Cerebellar nuclear complex (tissue), 1 donor: ENCODE results near the gene PAPPA.

Experiments
- DNase-seq, 2 experiments: peaks; one replicate each; lab custom pipeline; 2025; lab: John Stamatoyannopoulos, UW

PAPPA gene

DNA sequence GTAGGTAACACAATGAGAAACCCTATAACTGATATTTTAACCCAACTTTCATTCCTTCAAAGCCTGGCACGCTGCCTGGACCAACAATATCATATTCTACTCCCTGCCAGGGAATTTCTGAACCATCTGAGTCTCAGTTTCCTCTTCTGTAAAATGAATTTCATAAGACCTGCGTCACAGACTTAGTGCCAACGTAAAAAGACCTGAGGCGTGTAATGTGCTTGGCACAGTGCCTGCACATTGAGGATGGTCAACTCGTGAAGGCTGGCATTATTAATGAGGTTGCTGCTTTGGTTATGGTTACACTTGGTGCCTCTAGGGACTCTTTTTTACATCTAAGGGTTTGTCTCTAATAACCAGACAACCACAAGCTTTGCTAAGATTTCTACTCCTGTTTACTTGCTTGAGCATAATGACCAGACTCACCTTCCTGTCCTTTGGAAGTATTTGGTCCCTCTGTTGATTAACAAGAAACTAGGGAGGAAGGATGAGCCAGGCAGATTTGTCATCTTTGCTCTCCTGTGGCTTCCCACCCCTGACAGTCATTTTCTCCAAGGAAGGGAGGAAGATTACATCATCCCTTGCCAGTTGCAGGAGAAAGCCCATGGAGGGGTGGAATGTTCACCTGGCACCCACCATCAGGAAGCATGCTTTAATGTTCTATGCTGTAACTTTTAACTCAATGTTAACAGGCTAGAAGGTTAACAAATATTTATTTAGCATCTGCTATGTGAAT is 79.0 kb downstream of the PAPPA start:
- DNase-seq: no peak

DNA sequence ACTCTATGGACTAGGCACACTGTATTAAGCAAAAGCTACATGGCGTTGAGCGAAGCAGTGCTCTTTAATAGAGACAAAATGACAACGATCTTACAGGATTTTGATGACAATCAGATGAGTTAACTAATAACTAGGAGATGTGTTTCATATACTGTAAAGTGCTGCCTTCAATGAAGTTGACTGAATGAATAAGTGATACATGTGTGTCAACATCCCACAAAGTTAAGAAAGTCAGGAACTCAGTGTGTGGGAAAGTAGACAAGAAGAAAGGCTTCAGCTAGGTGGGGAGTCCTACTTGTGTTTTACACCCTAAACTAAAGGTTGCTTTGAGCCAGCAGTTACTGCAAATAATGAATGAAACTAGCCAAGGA is 79.6 kb downstream of the PAPPA start:
- DNase-seq: no peak

DNA sequence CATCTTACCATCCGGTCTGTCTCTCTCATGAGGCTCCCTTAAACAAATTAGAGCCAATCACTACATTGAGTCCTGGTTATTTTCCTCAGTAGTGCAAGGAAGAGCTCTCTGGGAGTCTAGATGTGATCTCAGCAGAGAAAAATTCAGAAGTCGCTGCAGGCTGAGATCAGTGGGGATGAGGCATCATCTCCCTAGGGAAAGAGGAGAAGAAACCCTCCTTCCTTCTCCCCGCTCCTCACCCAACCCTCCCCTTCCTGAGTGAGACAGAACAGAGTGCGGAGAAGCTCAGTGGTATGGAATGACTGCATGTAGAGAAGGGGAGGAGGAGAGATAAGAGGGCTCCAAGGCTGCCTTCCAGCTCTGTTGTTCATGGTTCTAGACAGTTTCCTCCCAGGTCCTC is 80.5 kb downstream of the PAPPA start:
- DNase-seq: no peak

DNA sequence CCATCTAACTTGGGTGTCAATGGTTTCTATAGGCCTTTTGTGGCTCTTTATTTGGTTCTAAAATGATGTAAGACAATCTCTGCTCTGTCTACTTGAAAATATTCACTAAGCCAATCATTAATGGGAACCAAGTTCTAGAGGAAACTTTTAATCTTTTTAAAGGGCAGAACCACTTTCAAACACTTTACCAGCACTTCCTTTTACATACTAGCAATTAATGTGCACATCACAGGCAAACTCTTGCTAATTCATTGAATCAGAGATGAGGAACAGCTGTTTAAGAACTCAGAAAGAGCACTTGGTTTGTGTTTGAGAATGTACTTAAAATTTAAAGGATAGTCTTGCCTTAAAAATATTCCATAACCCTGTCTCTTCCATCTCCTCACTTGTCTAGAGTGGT is 83.4 kb downstream of the PAPPA start:
- no peak for DNase-seq

DNA sequence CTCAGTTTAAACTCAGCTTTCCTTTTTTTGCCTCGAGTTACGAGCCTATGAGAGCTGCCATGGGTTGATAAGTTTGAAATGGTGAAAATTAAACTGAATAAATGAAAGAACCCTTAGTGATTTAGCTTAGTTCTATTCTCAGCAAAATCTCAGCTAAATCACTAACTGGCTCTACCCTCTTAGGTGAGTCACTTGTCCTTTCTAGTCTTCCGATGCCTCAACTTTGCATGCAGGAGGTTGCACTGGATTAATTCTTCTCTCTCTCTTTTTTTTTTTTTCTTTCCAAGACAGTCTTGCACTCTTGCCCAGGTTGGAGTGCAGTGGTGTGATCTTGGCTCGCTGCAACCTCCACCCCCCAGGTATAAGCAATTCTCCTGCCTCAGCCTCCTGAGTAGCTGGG is 83.9 kb downstream of the PAPPA start:
- DNase-seq: no peak

DNA sequence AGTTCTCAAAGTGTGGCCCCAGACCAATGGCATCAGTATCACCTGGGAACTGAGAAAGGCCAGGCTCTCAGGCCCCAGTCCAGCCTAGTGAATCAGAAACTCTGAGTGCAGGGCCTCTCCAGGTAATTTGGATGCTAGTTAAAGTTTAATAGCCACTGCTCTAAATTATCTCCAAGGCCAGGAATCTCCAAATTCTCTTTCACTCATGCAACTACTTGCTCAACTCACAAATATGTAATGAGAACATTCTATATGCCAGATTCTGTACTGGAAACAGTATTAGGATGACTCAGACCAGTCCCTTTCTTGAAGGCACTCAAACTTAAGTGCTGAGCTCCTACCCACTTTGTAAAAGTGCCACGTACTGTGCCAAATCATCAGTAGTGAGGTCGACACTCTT is 84.6 kb downstream of the PAPPA start:
- DNase-seq: no peak

DNA sequence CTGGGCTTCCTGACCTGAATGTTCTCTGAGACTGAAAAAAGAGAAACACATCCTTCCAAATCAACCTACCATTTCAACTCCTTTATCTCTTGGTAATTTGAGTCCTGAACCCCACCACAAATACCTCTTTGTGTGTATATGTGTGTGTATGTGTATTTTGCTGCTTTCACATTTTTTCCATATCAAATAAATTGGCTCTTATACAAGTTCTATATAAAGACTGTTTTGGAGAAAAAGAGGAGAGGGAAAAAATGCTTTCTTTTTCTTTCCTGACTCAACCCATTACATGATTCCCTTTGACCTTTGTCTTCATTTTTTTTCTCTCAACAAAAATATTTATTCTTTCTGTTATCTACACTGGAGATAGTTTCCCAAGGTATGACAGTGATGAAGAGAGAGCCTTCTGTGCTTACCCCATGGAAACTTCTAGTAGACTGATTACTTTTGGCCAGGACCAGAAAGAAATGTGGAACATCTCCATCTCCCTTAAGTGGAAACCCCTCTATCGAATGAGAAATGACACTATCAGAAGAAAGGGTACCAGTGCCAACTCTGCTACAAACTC is 85.3 kb downstream of the PAPPA start:
- no peak for DNase-seq

DNA sequence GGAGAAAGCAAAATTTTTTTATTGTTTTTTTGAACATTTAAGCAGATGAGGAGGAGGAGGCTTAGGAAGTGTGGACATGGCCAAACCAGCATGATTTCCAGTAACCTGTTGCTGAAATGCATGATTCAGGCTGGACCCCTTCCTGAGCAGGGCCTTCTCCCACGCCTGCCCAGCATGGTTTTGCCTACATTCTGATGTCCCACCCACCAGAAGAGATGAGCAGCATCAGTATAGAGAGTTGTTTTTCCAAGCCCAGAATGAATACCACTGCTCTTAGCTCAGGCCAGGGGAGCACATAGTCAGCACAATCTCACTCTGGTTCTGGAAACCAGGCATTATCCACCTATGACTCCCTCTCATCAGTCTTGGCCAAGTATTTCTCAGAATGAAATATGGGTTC is 90.1 kb downstream of the PAPPA start:
- DNase-seq: no peak

DNA sequence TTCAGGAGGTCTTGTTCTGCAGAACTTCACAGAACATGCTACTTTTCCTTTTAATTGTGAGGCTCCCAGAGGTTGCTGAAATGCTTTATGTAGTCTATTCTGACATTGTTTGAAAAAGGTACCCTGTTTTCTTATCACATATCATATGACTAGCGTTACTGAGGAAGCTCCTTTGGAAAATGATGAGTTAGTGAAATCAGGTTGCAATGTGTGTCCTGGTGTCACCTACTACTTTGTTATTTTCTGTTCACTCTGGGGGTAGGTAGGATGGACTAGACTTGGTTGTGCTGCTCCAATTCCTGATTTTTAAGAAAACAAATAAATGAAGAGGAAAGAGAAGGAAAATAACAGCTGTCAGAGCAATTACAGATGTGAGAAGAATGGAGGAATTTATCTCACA is 93.7 kb downstream of the PAPPA start:
- DNase-seq: no peak

DNA sequence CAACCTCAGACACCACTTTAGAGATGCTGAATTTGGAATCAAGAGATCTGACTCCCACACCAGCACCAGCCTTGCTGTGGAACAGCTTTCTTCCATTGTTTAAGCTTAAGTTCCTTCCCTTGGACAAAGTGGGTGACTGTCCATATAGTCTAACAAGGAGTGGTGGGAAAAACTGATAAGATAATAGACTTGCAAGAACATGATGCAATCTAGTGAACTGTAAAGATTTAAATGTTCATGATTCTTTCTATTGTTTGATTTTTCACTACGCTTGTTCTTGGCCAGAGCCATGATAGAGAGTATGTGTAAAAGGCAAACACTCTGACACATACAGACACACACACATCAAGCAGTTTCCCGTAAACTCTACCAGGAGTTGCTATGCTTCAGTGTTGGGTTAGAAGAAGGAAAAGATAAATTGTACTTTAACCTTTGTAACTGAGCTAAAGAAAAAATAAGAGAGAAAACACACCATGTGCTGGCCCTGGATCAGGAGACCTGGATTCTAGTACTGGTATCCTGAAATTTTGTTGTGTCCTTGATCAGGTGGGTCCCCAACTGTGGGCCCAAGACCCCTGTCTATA is 94.3 kb downstream of the PAPPA start:
- DNase-seq: no peak

DNA sequence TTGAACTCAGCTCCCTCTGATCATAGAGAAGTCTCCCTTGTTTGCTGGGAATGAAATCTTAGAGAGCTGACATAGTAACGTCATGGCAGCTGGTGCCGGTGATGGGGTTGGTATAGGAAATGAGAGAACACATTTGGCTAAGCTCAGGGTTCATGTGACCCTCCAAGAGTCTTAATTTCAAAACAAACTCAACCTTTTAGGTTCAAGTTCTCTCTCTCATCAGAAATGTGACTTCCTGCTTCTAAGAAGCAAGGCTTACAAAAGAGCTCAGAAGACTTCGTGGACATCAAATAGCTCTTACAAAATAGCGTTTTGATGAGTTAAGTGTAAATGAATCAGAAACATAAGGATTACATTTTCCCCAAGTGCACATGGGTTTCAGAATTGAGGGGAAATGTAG is 97.3 kb downstream of the PAPPA start:
- no peak for DNase-seq

DNA sequence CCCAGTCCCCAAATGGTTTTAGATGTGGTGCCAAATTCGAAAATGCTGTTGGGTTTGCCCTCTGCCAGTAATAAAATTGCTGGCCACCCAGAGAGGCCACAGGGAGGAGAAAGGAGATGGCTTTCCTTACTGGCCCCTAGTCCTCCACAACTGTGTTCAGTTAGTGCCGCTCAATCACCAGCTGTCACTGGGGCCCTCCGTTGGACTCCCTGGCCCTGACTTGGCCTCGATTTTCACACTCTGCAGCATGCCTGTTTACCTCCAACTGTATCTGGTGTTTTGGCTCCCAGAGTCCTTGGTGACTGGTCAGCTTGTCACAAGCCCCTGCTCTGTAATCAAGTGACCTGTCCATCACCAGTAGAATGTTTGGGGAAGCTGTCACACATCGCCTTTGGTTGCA is 97.8 kb downstream of the PAPPA start:
- no peak for DNase-seq

DNA sequence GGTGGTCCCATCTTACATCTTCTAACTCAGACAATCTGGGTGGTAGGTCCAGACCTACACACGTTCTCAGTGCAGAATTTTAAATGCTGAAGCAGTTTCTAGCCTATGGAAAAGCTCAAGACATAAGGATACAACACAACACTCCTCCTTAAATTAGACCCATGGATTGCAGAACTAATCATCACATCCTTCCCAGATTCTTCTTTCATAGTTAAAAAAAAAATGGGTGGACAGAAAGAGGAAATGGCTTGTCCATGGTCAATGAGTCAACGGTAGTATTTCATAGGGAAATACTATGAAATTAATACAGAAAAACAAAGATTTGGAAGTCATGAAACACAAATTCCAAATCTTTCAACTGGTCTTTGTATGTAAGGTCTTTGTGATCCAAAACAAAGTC is 106.9 kb downstream of the PAPPA start:
- no peak for DNase-seq

DNA sequence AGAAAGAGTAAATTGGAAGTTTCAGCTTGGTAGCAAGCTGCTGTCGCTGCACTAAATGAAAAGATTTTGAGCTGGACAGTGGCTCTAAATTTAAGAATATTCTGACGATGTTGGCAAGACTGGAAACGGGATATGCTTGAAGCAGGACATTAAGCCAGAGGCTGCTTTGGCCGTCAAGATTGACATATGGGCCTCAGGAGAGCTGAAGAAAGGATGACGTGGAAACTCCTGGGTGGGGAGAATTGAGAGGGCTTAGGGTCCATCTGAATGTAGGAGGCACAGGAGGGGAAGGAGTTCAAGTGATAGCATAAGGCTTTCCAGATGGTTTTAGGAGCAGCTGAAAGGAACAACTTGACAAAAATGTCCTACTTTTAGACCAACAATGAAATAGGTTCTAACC is 108.9 kb downstream of the PAPPA start:
- no peak for DNase-seq

DNA sequence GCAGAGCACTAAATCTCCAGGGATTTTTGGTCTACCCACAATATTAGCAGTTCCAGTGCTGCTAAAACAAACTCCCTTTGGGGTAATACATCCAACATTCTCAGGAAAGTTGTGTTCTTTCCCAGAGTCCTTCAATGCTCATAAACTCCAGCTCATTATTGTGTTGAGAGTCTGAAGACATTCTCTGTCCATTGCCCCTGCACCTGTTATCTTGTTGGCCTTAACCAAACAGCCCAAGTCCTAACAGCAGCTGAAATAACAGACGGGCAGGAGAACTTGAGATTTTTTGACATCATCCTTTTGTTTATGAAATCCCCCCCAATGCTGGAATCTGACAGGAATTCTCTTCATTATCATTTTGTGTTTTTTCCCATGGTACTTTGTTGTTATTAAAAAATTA is 110.8 kb downstream of the PAPPA start:
- DNase-seq: no peak

DNA sequence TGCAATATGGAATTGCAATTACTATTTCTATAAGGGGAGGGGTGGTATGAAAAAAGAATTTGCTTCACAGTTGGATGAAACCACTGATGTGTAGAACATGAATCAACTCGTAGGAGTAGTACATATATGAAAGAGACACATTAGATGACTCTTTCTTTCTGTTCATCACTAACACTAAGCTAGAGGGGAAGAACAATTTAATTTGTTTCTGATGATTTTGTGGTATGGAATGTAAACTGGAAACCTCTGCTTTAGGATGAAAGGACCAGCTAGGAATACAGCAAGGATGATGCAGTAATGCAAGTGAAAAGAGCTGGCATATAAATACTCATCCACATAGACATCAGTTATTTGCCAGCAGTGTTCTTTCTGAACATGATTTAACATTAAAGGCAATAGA is 113.4 kb downstream of the PAPPA start:
- no peak for DNase-seq

DNA sequence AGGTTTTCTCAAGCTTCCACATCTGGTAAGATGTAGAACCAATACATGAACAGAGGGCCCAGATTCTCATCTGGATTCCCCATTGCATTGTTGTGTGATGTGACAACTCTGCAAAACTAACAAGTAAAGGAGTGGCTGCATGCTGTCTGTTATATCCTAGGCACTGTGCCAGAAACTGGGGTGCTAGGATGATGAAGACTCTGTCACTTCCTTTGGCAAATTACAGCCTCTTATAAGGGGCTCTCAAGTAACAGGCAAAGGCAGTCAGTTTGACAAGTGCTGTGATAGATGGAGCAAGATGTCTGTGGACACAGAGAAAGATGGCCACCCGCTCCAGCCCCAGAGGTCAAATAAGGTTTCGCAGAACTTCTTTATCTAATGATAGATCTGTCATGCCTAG is 115.7 kb downstream of the PAPPA start:
- DNase-seq: no peak

DNA sequence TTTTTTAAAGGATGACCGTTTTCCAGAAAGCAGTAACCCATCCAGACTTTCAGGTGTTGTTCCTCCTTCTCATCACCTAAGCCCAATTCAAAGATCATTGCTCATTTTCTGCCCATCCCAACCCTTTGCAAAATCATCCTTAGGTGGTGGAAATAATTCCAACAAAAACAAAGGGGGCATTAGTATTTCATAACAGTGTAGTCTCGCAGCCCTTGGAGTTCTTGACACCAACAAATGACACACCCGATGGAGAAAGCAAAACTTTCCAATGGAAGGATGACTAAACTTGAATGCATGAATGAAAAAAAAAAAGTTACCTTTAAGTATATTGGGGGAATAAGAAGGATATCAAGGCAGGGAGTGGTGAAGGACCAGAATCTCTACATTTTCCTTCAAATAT is 117.0 kb downstream of the PAPPA start:
- DNase-seq: no peak

DNA sequence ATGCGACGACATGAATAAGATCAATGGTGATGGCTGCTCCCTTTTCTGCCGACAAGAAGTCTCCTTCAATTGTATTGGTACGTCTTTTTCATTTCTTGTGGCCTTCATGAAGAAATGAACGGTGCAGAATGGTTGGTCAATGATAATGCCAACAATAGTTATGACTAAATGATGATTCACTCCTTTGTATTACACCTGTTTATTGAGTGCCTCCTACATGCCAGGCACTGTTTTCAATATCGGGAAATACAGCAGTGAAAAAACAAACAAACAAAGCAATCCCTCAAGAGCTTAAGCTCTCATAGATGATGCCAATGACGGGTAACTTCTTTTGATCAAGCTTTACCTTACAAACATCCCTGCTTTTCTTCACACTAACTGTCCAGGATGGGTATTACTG is 117.7 kb downstream of the PAPPA start:
- DNase-seq: no peak

DNA sequence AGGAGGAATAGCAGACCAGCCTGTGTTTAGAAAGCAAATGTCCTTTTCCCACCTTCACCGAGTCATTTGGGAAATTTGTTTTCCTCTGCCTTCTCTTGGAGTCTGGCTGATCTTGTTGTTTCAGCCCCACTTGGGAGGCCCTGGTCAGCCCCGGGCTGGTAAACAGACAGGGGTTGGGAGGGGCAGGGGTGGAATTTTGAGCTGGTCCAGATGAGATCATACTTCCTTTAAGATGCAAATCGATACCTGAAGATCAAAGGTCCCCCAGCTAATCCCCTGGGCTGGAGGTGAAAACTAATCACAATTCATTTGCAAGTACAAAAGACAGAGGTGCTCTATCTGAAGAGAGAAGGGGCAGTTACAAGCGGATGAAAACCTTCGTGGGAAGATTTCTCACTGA is 118.4 kb downstream of the PAPPA start:
- no peak for DNase-seq

DNA sequence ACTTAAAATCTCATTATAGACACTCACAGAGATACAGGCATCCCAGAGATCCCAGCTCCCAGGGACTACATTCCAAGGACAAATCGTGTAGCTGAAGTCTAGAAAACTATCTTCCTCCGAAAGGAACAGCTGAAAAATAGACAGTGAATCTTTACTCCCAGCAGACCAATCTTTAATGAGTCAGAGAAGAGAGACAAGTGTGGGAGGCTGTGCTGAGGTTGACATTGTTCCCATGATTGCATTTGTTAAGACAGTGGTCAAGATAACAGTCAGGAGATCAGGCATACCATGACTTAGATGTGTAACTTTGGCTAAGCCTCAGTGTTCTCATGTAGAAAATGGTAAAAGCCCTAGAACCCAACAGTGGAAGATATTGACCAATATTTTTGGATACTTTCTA is 120.7 kb downstream of the PAPPA start:
- no peak for DNase-seq

DNA sequence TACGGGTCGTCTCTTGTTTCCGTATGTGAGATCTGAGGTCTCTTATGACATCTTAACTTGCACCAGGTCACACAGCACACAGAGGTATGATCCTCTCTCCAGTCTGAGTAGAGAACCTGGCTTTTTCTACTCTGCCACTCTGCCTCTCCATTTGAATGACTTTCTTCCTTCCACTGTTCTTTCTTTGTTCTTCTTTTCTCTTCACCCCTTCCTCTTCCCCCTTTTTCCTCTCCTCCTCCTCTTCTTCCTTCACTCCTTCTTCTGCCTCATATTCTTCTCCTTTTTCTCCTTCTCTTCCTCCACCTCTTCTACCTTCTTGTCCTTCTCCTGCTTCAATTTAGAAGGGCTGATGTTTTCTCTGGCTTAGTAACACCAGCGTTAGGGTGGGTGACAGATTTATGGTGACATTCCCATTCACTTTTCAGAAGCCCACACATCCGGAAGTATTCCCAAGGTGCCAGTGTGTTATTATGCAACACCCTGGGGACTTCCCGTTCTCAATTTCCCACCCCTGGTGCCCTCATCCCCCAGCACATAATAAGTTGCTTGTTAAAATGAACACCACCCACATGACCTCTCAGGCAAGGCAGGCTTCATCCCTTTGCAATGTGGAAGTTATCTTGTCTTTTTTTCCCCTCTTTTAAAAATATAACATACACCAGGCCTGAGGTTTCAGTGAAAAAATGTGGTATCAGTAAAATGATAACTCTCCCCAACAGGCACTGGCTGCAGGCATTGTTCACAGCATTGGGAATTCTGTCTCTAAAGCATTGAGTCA is 122.0 kb downstream of the PAPPA start:
- DNase-seq: no peak

DNA sequence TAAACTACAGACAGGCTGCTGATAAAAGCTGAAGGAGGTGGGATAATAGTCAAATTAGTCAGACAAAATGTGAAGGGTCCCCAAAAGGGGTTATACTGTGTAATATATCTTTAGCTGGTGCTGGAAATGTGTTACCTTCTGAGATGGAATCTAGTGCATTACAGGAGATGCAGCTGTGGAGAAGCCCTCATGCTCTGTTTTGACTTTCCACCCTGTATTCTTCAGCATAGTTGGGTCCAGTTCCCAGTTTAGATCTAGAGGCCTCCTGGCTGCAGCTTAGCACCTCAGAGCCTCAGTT is 122.6 kb downstream of the PAPPA start:
- no peak for DNase-seq
